AG10803 (cell line): ENCODE results near the gene CCNQ.

ENCODE experiments used
- DNase-seq: peaks from one replicate; pipeline ENCODE4 v3.0.0; 2010; ENCODE audit warnings: low read depth
- H3K4me3 ChIP-seq: 2 replicates; pipeline ENCODE4 v1.5.1; 2011; ENCODE audit warnings: mild to moderate bottlenecking, low read length, control low read depth
- CTCF ChIP-seq: conservative IDR thresholded peaks from 2 replicates; pipeline ENCODE4 v1.5.1; 2011; ENCODE audit warnings: mild to moderate bottlenecking, low read length, control low read depth, inconsistent platforms

The CCNQ gene

GRCh38 chrX:153625271-153626024, 26.5 kb upstream of the CCNQ start:
- no peak for TF ChIP-seq CTCF
- H3K4me3 ChIP-seq: no peak overlapping the region

GRCh38 chrX:153624196-153625091, 25.5 kb upstream of the CCNQ start:
- TF ChIP-seq CTCF: no peak
- no peak for DNase-seq
- H3K4me3 ChIP-seq: no peak overlapping the region

More at GRCh38 chrX:153625271-153626024, 26.5 kb upstream of the CCNQ start:
- DNase-seq: no peak

GRCh38 chrX:153623310-153624029, 24.5 kb upstream of the CCNQ start:
- no peak overlapping the region for H3K4me3 ChIP-seq
- no peak for DNase-seq
- no peak for TF ChIP-seq CTCF

- no peak overlapping the region for H3K4me3 ChIP-seq
- no peak for DNase-seq
- no peak for TF ChIP-seq CTCF
These were observed 23.8 kb upstream of the CCNQ start for GRCh38 chrX:153622661-153623309.

GRCh38 chrX:153621949-153622598, 23.1 kb upstream of the CCNQ start:
- H3K4me3 ChIP-seq: no peak overlapping the region
- TF ChIP-seq CTCF: no peak
- DNase-seq: no peak

GRCh38 chrX:153620576-153620975, 21.6 kb upstream of the CCNQ start:
- no peak for TF ChIP-seq CTCF
- DNase-seq: no peak
- no peak overlapping the region for H3K4me3 ChIP-seq
